HG02870 (cell line): ENCODE data around the gene GLP1R.
"Not testable (repeated sequence)": the region's sequence is repeated elsewhere in the genome, so short reads cannot be mapped to it uniquely, and the experiment has no call there.

ENCODE experiments used
- ATAC-seq: cut with Tn5 transposase; IDR thresholded peaks from one replicate; pipeline ENCODE4 v1.9.1; 2021; ENCODE audit warnings: mild to moderate bottlenecking, moderate library complexity; ENCODE audit not compliant: unreplicated experiment

The GLP1R gene

DNA sequence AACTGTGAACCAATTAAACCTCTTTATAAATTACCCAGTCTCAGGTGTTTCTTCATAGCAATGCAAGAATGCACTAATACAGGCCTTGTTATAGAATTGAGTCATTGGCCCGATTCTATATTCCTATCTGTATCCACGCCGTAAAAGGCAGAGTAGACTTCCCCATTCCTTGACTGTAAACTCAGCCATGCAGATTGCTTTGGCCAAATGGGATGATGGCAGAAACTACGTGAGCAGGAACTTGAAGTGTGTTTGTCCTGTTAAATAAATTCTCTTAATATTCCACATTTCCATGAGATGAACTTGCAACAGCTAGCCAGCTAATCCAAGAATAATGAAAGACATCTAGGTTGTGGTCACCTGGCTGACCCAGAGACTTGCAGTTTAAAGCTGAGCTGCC, 70.3 kb downstream of the GLP1R start:
- no peak for ATAC-seq

DNA sequence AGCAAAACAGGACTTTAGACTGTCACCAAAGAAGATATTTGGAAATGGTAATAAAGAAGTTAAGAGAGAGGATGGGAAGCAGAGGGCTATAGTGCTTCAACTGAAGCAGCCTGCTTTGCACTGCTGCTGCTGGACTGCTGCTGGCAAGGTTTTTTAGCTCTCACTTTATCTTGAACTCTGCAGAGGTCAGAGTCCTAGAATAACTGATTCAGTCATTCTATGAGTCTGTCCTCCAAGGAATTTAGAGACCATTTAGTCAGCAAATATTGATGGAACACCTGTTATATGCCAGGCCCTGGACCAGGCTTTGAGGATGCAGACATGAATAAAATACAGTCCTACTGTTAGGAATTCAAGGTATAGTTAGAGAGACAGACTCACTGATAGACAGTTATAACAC, 75.5 kb downstream of the GLP1R start:
- ATAC-seq = no peak

DNA sequence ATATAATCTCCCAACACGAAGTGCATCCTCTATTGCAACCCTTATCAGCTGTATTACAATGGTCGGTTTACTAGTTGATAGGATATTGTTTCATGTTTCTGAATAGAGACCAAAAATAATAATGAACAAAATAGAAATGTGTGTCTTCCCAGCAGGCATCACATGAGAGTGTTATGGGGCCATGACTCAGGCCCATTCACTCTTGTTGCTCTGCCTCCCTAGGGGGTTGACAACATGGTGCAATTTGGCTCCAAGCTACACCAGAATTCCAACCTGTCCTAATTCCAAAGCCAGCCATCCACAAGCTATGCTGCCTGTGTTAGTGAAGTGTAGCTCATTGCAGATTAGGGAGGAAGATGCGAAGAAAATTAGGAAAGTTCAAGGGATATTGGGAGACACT, 79.5 kb downstream of the GLP1R start:
- ATAC-seq = no peak

DNA sequence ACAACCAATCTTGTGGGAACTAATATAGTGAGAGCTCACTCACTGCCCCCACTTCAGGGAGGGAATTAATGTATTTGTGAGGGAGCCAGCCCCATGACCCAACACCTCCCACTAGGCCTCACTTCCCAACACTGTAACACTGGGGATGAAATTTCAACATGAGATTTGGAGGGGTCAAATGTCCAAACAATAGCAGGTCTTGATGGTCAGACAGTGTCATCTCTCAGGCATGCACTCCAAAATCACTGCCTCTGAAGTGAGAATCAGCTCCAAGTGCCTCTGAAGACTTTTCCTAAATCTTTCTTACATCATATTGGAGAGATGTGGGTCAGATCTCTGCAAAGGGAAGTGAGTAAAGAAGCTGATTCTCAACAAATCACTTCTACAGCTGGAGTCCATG, 80.3 kb downstream of the GLP1R start:
- ATAC-seq = no peak

DNA sequence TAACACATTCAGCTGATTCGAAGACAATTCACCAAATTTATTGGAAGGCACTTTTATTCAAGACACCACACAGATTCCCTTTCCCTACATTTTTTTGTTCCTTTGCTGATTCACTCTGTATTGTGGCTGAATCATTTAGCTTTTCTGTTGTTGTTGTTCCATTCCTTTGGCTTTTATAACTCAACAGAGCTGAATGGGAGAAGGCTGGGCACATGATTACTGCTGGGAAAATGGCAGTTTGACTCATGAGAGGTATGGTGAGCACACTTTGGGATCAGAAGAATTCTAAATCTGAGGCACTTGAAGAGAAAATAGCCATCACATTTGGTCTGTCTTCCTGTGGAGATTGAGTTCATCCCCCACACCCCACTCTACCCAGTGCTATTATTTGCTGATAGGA, 82.1 kb downstream of the GLP1R start:
- ATAC-seq = no peak

DNA sequence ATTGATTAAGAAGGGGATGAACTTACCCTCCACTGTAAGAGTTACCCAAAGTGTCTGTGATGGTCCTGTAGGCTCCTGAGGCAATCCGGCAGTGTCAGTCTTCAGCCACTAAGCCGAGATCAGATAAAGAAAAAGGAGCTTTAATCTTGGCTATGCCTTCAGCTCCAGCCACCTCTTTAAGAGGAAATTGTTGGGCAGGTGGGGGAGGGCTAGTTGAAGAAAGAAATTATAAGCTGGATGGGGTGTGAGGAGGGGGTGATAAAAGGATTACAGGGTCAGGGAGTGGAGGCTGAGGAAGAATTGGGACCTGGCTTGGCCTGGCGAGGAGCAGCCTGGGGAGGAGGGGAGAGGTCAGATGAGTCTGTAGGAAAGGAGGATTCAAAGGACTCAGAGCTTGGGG, 86.2 kb downstream of the GLP1R start:
- not testable (repeated sequence) for ATAC-seq

DNA sequence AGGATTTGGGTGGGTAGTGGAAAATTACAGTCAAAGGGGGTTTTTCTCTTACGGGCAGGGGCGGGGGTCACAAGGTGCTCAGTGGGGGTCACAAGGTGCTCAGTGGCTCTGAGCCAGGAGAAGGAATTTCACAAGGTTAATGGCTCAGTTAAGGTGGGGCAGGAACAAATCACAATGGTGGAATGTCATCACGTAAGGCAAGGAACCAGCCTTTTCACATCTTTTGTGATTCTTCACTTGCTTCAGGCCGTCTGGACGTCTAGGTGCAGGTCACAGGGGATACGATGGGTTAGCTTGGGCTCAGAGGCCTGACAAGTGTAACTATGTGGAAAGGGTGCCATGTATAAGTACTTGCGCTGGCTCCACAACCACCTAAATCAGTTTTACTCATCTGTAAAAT, 87.6 kb downstream of the GLP1R start:
- ATAC-seq = not testable (repeated sequence)

DNA sequence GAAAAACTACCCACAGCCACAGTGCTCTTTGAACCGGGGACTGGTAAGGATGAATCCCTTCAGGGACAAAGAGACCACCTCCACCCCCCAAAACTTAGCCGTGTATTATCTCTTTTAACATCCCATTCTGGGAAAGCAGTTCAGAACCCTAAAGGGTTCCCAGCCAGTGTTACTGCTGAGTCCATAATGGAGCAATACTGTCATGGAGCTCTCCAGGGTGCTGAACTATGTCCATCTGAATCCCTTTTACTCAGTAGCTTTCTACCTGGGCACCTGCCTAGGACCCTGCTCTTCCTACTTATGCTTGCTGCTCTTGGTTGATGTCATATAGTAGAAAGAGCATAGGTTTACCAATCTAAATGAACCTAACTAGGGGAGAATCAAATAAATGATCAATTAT, 88.7 kb downstream of the GLP1R start:
- no peak for ATAC-seq
